NCI-H1930 (cell line): Measurements from ENCODE around the gene GSG1L.

Experiments used
- DNase-seq, 2 experiments: peaks; one replicate each; lab custom pipeline; 2025; lab: John Stamatoyannopoulos, UW

GSG1L gene

GRCh38 chr16:27820646-27821345 lies 242.7 kb downstream of the GSG1L start:
- no peak for DNase-seq

- DNase-seq = no peak
Measured at GRCh38 chr16:27819881-27820610, 243.5 kb downstream of the GSG1L start.

GRCh38 chr16:27819356-27819755 lies 244.2 kb downstream of the GSG1L start:
- DNase-seq = no peak

- DNase-seq = no peak
Measured at GRCh38 chr16:27818246-27818645, 245.3 kb downstream of the GSG1L start.

GRCh38 chr16:27817038-27817437 lies 246.5 kb downstream of the GSG1L start:
- DNase-seq = no peak

GRCh38 chr16:27816561-27816960 lies 247.0 kb downstream of the GSG1L start:
- no peak for DNase-seq

- no peak for DNase-seq
Measured at GRCh38 chr16:27813591-27813990, 249.9 kb downstream of the GSG1L start.

- no peak for DNase-seq
Measured at GRCh38 chr16:27811881-27812280, 251.6 kb downstream of the GSG1L start.

GRCh38 chr16:27806986-27807385 lies 256.5 kb downstream of the GSG1L start:
- no peak for DNase-seq

GRCh38 chr16:27806388-27806787 lies 257.1 kb downstream of the GSG1L start:
- no peak for DNase-seq

- DNase-seq = no peak
Measured at GRCh38 chr16:27805828-27806351, 257.6 kb downstream of the GSG1L start.

- DNase-seq = no peak
Measured at GRCh38 chr16:27803775-27804549, 259.6 kb downstream of the GSG1L start.

- DNase-seq = no peak
Measured at GRCh38 chr16:27802664-27803439, 260.7 kb downstream of the GSG1L start.

GRCh38 chr16:27801289-27801945 lies 262.1 kb downstream of the GSG1L start:
- no peak for DNase-seq

- no peak for DNase-seq
Measured at GRCh38 chr16:27800817-27801216, 262.7 kb downstream of the GSG1L start.

GRCh38 chr16:27799896-27800295 lies 263.6 kb downstream of the GSG1L start:
- DNase-seq = no peak

- DNase-seq = no peak
Measured at GRCh38 chr16:27798241-27798640, 265.3 kb downstream of the GSG1L start.

GRCh38 chr16:27795992-27796614 lies 267.4 kb downstream of the GSG1L start:
- DNase-seq = no peak

GRCh38 chr16:27793249-27793622 lies 270.3 kb downstream of the GSG1L start:
- no peak for DNase-seq

- DNase-seq = no peak
Measured at GRCh38 chr16:27792486-27793248, 270.8 kb downstream of the GSG1L start.
